Measurements from ENCODE around the gene GPS2. TPM values are rescaled to one million over a fixed set of nuclear protein-coding genes. Genes with fewer than 3 reads are reported as not detected.

Gene GPS2
- total RNA-seq, 1 donor from 2014 or later, result 51.1 TPM

DNA sequence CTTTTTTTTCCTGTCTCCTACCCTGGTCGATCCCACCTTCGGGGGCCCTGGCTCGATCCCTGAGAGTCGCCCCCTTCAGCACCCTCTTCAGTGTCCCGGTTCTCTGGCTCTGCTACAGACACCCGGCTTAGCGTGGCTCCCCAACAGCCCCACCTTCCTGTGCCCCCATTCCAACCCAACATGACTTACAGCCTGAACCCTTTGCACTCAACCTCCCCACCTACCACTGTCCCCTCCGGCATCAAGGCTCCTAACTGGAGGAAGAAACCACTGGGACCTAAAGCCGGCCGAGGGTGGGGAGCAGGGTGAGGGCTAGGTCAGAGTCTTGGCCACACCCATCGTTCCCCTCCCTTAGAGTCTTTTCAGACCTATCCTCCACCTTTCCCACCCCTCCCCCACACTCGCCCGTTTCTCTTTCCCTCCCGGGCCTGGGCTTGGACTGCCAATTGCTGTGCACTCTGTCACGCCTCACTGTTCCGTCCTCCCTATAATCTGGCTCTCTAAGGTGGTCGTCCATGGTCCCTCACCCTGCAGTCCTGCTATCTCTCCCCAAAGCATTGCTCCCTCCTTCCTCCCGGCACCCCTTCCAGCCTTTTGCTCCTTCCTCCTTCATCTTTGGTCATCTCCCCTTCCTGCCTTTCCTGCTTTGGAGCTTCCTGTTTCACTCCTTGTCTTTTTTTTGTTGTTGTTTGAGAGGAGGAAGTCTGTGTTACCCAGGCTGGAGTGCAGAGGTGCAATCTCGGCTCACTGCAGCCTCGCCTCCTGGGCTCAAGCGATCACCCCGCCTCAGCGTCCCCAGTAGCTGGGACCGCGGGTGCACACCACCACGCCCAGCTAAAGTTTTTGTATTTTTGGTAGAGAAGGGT lies 52.0 kb downstream of the GPS2 start:
- H3K27me3 ChIP-seq, result peaks cover 11% of the 10 kb centered on the region
- H3K9me3 ChIP-seq, result no peaks in the 10 kb centered on the region
- intact Hi-C loops (cut with DNase I), result loop anchor here (5.0 kb wide), 1 partner anchor 524 kb away; no protein-coding TSS in a partner anchor
- peak overlapping the region; percentile 60 for H3K27ac ChIP-seq
- H3K36me3 ChIP-seq, result no peaks in the 10 kb centered on the region
- H3K4me1 ChIP-seq, result peaks cover 36% of the 10 kb centered on the region
- peak overlapping the region; percentile 44 to 58 for H3K4me3 ChIP-seq
- TF ChIP-seq POLR2AphosphoS5 (IDR thresholded peaks at IDR 0.05; ENCODE audit: insufficient read depth in 1 of 2, low read depth in 1 of 2) (no peak), POLR2A (IDR thresholded peaks at IDR 0.05) (no peak)
- TF ChIP-seq, protein P1, sequence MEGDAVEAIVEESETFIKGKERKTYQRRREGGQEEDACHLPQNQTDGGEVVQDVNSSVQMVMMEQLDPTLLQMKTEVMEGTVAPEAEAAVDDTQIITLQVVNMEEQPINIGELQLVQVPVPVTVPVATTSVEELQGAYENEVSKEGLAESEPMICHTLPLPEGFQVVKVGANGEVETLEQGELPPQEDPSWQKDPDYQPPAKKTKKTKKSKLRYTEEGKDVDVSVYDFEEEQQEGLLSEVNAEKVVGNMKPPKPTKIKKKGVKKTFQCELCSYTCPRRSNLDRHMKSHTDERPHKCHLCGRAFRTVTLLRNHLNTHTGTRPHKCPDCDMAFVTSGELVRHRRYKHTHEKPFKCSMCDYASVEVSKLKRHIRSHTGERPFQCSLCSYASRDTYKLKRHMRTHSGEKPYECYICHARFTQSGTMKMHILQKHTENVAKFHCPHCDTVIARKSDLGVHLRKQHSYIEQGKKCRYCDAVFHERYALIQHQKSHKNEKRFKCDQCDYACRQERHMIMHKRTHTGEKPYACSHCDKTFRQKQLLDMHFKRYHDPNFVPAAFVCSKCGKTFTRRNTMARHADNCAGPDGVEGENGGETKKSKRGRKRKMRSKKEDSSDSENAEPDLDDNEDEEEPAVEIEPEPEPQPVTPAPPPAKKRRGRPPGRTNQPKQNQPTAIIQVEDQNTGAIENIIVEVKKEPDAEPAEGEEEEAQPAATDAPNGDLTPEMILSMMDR (IDR thresholded peaks at IDR 0.05), result no peak
- peak in 1 of 2 donors; percentile 83 for DNase-seq (ENCODE audit: extremely low spot score in 2 of 2)

Small RNA genes within 50 kb of the gene (small RNA-seq; reads per million reads assigned to genes)
- gene AC026954.2 (not detected), gene RF00019 (not detected)

Other genes with a start within 250 kb of the GPS2 start
- gene CLEC10A, start 235.1 kb downstream of the GPS2 start, total RNA-seq, result 3.7 TPM
- 2.7 TPM for gene ASGR2, start 200.5 kb downstream of the GPS2 start, total RNA-seq
- 2.5 TPM for gene ASGR1, start 136.0 kb downstream of the GPS2 start, total RNA-seq
- gene DLG4, start 95.5 kb downstream of the GPS2 start, total RNA-seq, result 23.3 TPM
- gene ACADVL, start 95.4 kb downstream of the GPS2 start, total RNA-seq, result 957 TPM
- gene DVL2, start 80.8 kb downstream of the GPS2 start, total RNA-seq, result 53.0 TPM
- 24.8 TPM for gene PHF23, start 75.9 kb downstream of the GPS2 start, total RNA-seq
- gene GABARAP, start 72.9 kb downstream of the GPS2 start, total RNA-seq, result 395 TPM
- gene CTDNEP1, start 63.6 kb downstream of the GPS2 start, total RNA-seq, result 64.6 TPM
- gene ELP5, start 63.1 kb downstream of the GPS2 start, total RNA-seq, result 30.9 TPM
- 75.9 TPM for gene CLDN7, start 52.9 kb downstream of the GPS2 start, total RNA-seq
- 3.2 TPM for gene SLC2A4, start 33.6 kb downstream of the GPS2 start, total RNA-seq
- gene YBX2, start 20.7 kb downstream of the GPS2 start, total RNA-seq, result 0.25 TPM
- gene EIF5A, start 7.7 kb downstream of the GPS2 start, total RNA-seq, result 238 TPM
- 22.6 TPM for gene NEURL4, start 14.0 kb upstream of the GPS2 start, total RNA-seq
- gene ACAP1, start 21.2 kb upstream of the GPS2 start, total RNA-seq, result 7.6 TPM
- gene KCTD11, start 36.8 kb upstream of the GPS2 start, total RNA-seq, result 12.5 TPM
- not detected for gene TMEM95, start 39.8 kb upstream of the GPS2 start, total RNA-seq
- 10.1 TPM for gene TNK1, start 65.7 kb upstream of the GPS2 start, total RNA-seq
- gene PLSCR3, start 79.2 kb upstream of the GPS2 start, total RNA-seq, result 37.1 TPM
- 118 TPM for gene TMEM256, start 88.7 kb upstream of the GPS2 start, total RNA-seq
- 25.5 TPM for gene NLGN2, start 92.5 kb upstream of the GPS2 start, total RNA-seq
- not detected for gene SPEM1, start 105.0 kb upstream of the GPS2 start, total RNA-seq
- gene SPEM2, start 110.3 kb upstream of the GPS2 start, total RNA-seq, result not detected
- gene SPEM3, start 113.5 kb upstream of the GPS2 start, total RNA-seq, result not detected
- gene TMEM102, start 120.1 kb upstream of the GPS2 start, total RNA-seq, result 9.8 TPM
- 10.8 TPM for gene FGF11, start 124.2 kb upstream of the GPS2 start, total RNA-seq
- 5.9 TPM for gene CHRNB1, start 129.7 kb upstream of the GPS2 start, total RNA-seq
- 38.1 TPM for gene ZBTB4, start 164.3 kb upstream of the GPS2 start, total RNA-seq
- not detected for gene SLC35G6, start 166.1 kb upstream of the GPS2 start, total RNA-seq
- gene POLR2A, start 169.0 kb upstream of the GPS2 start, total RNA-seq, result 118 TPM
- gene TNFSF12, start 233.7 kb upstream of the GPS2 start, total RNA-seq, result 60.6 TPM
- 20.1 TPM for gene TNFSF13, start 243.4 kb upstream of the GPS2 start, total RNA-seq
- gene SENP3, start 246.6 kb upstream of the GPS2 start, total RNA-seq, result 60.2 TPM

All from vagina (tissue), 2 donors.